HG03039 (cell line): Measurements from ENCODE around the gene ZNF839.

Experiments used
- ATAC-seq: cut with Tn5 transposase; IDR thresholded peaks from one replicate; pipeline ENCODE4 v1.9.1; 2021; ENCODE audit warnings: mild to moderate bottlenecking, moderate library complexity; ENCODE audit not compliant: unreplicated experiment

Gene ZNF839

GRCh38 chr14:102374264-102374663, 54.7 kb downstream of the ZNF839 start:
- no peak for ATAC-seq

GRCh38 chr14:102375119-102375518, 55.6 kb downstream of the ZNF839 start:
- no peak for ATAC-seq

- ATAC-seq: no peak
Observed at GRCh38 chr14:102377696-102378095, 58.1 kb downstream of the ZNF839 start.

DNA sequence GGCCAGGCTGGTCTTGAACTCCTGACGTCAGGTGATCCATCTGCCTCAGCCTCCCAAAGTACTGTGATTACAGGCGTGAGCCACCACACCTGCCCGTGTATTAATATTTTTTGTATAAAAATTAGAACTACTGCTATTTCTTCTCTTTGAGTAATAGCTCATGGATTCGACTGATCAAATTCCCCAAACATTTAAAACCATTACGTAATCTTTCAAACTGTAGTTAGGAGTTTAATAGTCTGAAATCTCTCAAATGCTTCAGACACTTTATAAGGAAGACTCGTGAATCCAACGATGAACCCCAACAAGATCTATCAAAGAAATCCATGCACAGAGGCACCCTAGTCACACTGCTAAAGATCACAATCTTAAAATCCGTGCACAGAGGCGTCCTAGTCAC, 59.3 kb downstream of the ZNF839 start:
- no peak for ATAC-seq

DNA sequence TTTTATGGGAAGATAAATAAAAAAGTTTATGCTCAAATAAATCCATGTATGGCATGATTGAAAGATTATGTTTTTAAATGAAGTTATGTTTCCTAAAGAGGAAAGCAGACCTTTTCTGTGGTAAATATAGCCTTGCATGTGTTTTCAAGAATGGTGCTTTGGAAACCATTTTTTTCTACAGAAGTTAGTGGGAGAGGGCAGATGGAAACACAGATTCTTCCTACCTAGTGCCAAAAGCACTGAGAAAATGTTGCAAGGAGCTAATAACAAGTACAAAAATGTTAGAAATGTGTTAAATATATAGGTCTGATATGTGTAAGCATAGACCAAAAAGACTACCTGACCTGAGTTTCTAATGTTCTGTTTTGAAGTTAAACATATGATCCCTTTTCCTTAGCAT, 67.5 kb downstream of the ZNF839 start:
- ATAC-seq: no peak

GRCh38 chr14:102389246-102389645, 69.7 kb downstream of the ZNF839 start:
- no peak for ATAC-seq

DNA sequence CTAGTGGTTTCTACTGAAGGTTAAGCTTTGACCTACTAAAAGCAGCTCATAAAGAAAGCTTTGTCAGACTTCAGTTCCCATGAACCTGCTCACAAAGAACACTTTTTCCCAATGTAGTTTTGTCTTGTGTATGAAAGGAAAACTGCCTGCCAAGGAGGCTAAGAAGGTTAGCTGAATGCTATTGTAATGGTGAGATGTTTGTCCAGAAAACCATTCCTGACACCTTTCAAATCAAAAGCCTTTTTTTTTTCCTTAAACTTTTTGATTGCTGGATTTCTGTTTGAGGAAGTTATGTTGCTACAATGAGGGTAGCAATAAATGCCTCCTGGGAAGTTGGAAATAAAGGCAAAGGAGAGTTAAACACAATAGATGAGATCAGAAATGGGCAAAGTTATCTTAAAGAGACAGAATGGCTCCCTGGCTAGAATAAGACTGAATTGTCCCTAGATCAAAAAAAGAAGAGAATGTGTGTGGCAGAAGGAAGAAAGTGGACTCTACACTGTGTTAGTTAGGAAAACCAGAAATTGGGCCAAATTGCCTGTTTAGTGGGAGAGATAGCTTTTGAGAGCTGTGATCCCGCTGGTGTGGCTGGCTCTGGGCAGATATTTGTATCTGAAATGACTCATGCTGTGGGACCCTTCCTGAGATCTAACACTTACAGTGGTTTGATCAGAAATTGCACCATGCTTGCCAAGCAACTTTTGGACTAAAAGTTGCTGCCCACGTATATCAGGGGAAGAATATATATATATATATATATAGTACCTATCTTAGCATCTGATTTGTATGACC, 70.7 kb downstream of the ZNF839 start:
- no peak for ATAC-seq
